ENCODE results near the gene MFAP2.

MFAP2 gene

GRCh38 chr1:17017435-17017834, 37.0 kb upstream of the MFAP2 start:
- H3K4me1 ChIP-seq (ENCODE audit: control insufficient read depth, insufficient read depth, low read length) = peaks cover 15% of the 10 kb centered on the region
- no peak overlapping the region for H3K4me3 ChIP-seq (ENCODE audit: low read length)
- peaks cover 50% of the 10 kb centered on the region for H3K36me3 ChIP-seq (ENCODE audit: control insufficient read depth, insufficient read depth, low read length, severe bottlenecking)
- no peaks in the 10 kb centered on the region for H3K9me3 ChIP-seq (ENCODE audit: control insufficient read depth, low read length)
- no peaks in the 10 kb centered on the region for H3K27me3 ChIP-seq (replicated peaks; ENCODE audit: control insufficient read depth, insufficient read depth, low read length)
- DNase-seq (ENCODE audit: low read depth) = no peak
- no peak overlapping the region for H3K9ac ChIP-seq (ENCODE audit: low read length)

GRCh38 chr1:17016317-17016661, 35.9 kb upstream of the MFAP2 start:
- Histone ChIP-seq H3K36me3 (ENCODE audit: control insufficient read depth, insufficient read depth, low read length, severe bottlenecking) (peaks cover 38% of the 10 kb centered on the region), H3K9ac (ENCODE audit: low read length) (no peak overlapping the region), H3K4me1 (ENCODE audit: control insufficient read depth, insufficient read depth, low read length) (peaks cover 21% of the 10 kb centered on the region), H3K9me3 (ENCODE audit: control insufficient read depth, low read length) (no peaks in the 10 kb centered on the region), H3K27me3 (replicated peaks; ENCODE audit: control insufficient read depth, insufficient read depth, low read length) (no peaks in the 10 kb centered on the region), H3K4me3 (ENCODE audit: low read length) (no peak overlapping the region)
- peak; percentile 19 for DNase-seq (ENCODE audit: low read depth)

GRCh38 chr1:17014671-17015567, 34.5 kb upstream of the MFAP2 start:
- Histone ChIP-seq H3K4me1 (ENCODE audit: control insufficient read depth, insufficient read depth, low read length) (peaks cover 31% of the 10 kb centered on the region), H3K27me3 (replicated peaks; ENCODE audit: control insufficient read depth, insufficient read depth, low read length) (no peaks in the 10 kb centered on the region), H3K36me3 (ENCODE audit: control insufficient read depth, insufficient read depth, low read length, severe bottlenecking) (peaks cover 25% of the 10 kb centered on the region), H3K9ac (ENCODE audit: low read length) (no peak overlapping the region), H3K9me3 (ENCODE audit: control insufficient read depth, low read length) (no peaks in the 10 kb centered on the region), H3K4me3 (ENCODE audit: low read length) (no peak overlapping the region)
- DNase-seq (ENCODE audit: low read depth) = no peak

GRCh38 chr1:17013491-17014320, 33.3 kb upstream of the MFAP2 start:
- no peaks in the 10 kb centered on the region for H3K9me3 ChIP-seq (ENCODE audit: control insufficient read depth, low read length)
- no peak for DNase-seq (ENCODE audit: low read depth)
- no peaks in the 10 kb centered on the region for H3K27me3 ChIP-seq (replicated peaks; ENCODE audit: control insufficient read depth, insufficient read depth, low read length)
- no peak overlapping the region for H3K9ac ChIP-seq (ENCODE audit: low read length)
- peaks cover 13% of the 10 kb centered on the region for H3K36me3 ChIP-seq (ENCODE audit: control insufficient read depth, insufficient read depth, low read length, severe bottlenecking)
- peaks cover 31% of the 10 kb centered on the region for H3K4me1 ChIP-seq (ENCODE audit: control insufficient read depth, insufficient read depth, low read length)
- no peak overlapping the region for H3K4me3 ChIP-seq (ENCODE audit: low read length)

- DNase-seq (ENCODE audit: low read depth) = no peak
- Histone ChIP-seq H3K4me3 (ENCODE audit: low read length) (no peak overlapping the region), H3K9ac (ENCODE audit: low read length) (no peak overlapping the region), H3K4me1 (ENCODE audit: control insufficient read depth, insufficient read depth, low read length) (peaks cover 31% of the 10 kb centered on the region), H3K27me3 (replicated peaks; ENCODE audit: control insufficient read depth, insufficient read depth, low read length) (no peaks in the 10 kb centered on the region), H3K36me3 (ENCODE audit: control insufficient read depth, insufficient read depth, low read length, severe bottlenecking) (peaks cover 5% of the 10 kb centered on the region), H3K9me3 (ENCODE audit: control insufficient read depth, low read length) (no peaks in the 10 kb centered on the region)
Observed at GRCh38 chr1:17012775-17013490, 32.5 kb upstream of the MFAP2 start.

GRCh38 chr1:17011439-17012307, 31.3 kb upstream of the MFAP2 start, which contains the start of gene ATP13A2:
TSS of gene ATP13A2 (minus strand) at chr1:17011928. CDS start at chr1:17011738, 190 bp downstream.
- Histone ChIP-seq H3K36me3 (ENCODE audit: control insufficient read depth, insufficient read depth, low read length, severe bottlenecking) (no peaks in the 10 kb centered on the region), H3K27me3 (replicated peaks; ENCODE audit: control insufficient read depth, insufficient read depth, low read length) (no peaks in the 10 kb centered on the region), H3K4me3 (ENCODE audit: low read length) (peak within 1 kb of the TSS; percentile 83), H3K9me3 (ENCODE audit: control insufficient read depth, low read length) (no peaks in the 10 kb centered on the region), H3K9ac (ENCODE audit: low read length) (peak within 1 kb of the TSS; percentile 79), H3K4me1 (ENCODE audit: control insufficient read depth, insufficient read depth, low read length) (peaks cover 31% of the 10 kb centered on the region)
- peak; percentile 89 for DNase-seq (ENCODE audit: low read depth)

- H3K9me3 ChIP-seq (ENCODE audit: control insufficient read depth, low read length) = no peaks in the 10 kb centered on the region
- H3K9ac ChIP-seq (ENCODE audit: low read length) = peak overlapping the region; percentile 79
- H3K4me1 ChIP-seq (ENCODE audit: control insufficient read depth, insufficient read depth, low read length) = peaks cover 26% of the 10 kb centered on the region
- no peaks in the 10 kb centered on the region for H3K36me3 ChIP-seq (ENCODE audit: control insufficient read depth, insufficient read depth, low read length, severe bottlenecking)
- peak overlapping the region; percentile 83 for H3K4me3 ChIP-seq (ENCODE audit: low read length)
- no peaks in the 10 kb centered on the region for H3K27me3 ChIP-seq (replicated peaks; ENCODE audit: control insufficient read depth, insufficient read depth, low read length)
- no peak for DNase-seq (ENCODE audit: low read depth)
Observed at GRCh38 chr1:17011092-17011438, 30.6 kb upstream of the MFAP2 start.

GRCh38 chr1:17009706-17010105, 29.3 kb upstream of the MFAP2 start:
- H3K9ac ChIP-seq (ENCODE audit: low read length) = no peak overlapping the region
- H3K9me3 ChIP-seq (ENCODE audit: control insufficient read depth, low read length) = no peaks in the 10 kb centered on the region
- H3K27me3 ChIP-seq (replicated peaks; ENCODE audit: control insufficient read depth, insufficient read depth, low read length) = no peaks in the 10 kb centered on the region
- H3K4me1 ChIP-seq (ENCODE audit: control insufficient read depth, insufficient read depth, low read length) = peaks cover 17% of the 10 kb centered on the region
- no peak for DNase-seq (ENCODE audit: low read depth)
- no peak overlapping the region for H3K4me3 ChIP-seq (ENCODE audit: low read length)
- no peaks in the 10 kb centered on the region for H3K36me3 ChIP-seq (ENCODE audit: control insufficient read depth, insufficient read depth, low read length, severe bottlenecking)

- no peak overlapping the region for H3K9ac ChIP-seq (ENCODE audit: low read length)
- no peaks in the 10 kb centered on the region for H3K36me3 ChIP-seq (ENCODE audit: control insufficient read depth, insufficient read depth, low read length, severe bottlenecking)
- H3K27me3 ChIP-seq (replicated peaks; ENCODE audit: control insufficient read depth, insufficient read depth, low read length) = no peaks in the 10 kb centered on the region
- no peak overlapping the region for H3K4me3 ChIP-seq (ENCODE audit: low read length)
- no peaks in the 10 kb centered on the region for H3K9me3 ChIP-seq (ENCODE audit: control insufficient read depth, low read length)
- peaks cover 30% of the 10 kb centered on the region for H3K4me1 ChIP-seq (ENCODE audit: control insufficient read depth, insufficient read depth, low read length)
- DNase-seq (ENCODE audit: low read depth) = no peak
Observed at GRCh38 chr1:17008208-17008855, 27.9 kb upstream of the MFAP2 start.

GRCh38 chr1:17007121-17007520, 26.7 kb upstream of the MFAP2 start:
- Histone ChIP-seq H3K36me3 (ENCODE audit: control insufficient read depth, insufficient read depth, low read length, severe bottlenecking) (peaks cover 10% of the 10 kb centered on the region), H3K9ac (ENCODE audit: low read length) (no peak overlapping the region), H3K4me1 (ENCODE audit: control insufficient read depth, insufficient read depth, low read length) (peaks cover 29% of the 10 kb centered on the region), H3K9me3 (ENCODE audit: control insufficient read depth, low read length) (no peaks in the 10 kb centered on the region), H3K4me3 (ENCODE audit: low read length) (no peak overlapping the region), H3K27me3 (replicated peaks; ENCODE audit: control insufficient read depth, insufficient read depth, low read length) (no peaks in the 10 kb centered on the region)
- no peak for DNase-seq (ENCODE audit: low read depth)
